Measurements from ENCODE around the gene KCNMB4.

- TF ChIP-seq CTCF (conservative IDR thresholded peaks at IDR 0.05 in 1 of 2, IDR thresholded peaks at IDR 0.05 in 1 of 2; ENCODE audit: extremely low read depth in 1 of 2, insufficient read depth in 1 of 2, low read depth in 1 of 2, low read length in 2 of 2) (no peak), EZH2 (IDR thresholded peaks at IDR 0.05; ENCODE audit: borderline replicate concordance, low read length) (no peak)
Observed at GRCh38 chr12:70469221-70469820, 103.2 kb downstream of the KCNMB4 start.

All from mammary epithelial cell (primary cell).